K562 (cell line): ENCODE data around the gene ZXDB.
"Not testable (repeated sequence)": the region's sequence is repeated elsewhere in the genome, so short reads cannot be mapped to it uniquely, and the experiment has no call there.

Source experiments
- EP300 ChIP-seq: IDR thresholded peaks from 2 replicates; pipeline ENCODE4 v1.6.1; 2012; ENCODE audit warnings: low read length, improper control_type of control experiment
- IRF2 ChIP-seq: sonication (generic); formaldehyde crosslinking; IDR thresholded peaks from 2 replicates; pipeline ENCODE4 v1.8.1; 2022; ENCODE audit warnings: mild to moderate bottlenecking, missing genetic modification reagents
- POLR2AphosphoS5 ChIP-seq: IDR thresholded peaks from 2 replicates; pipeline ENCODE4 v1.6.1; 2011; ENCODE audit warnings: mild to moderate bottlenecking, low read depth, low read length, moderate library complexity; ENCODE audit not compliant: control insufficient read depth, insufficient read depth
- SMARCC2 ChIP-seq: fragments of 450-650 bp; IDR thresholded peaks from 2 replicates; pipeline ENCODE4 v1.6.1; 2017; ENCODE audit warnings: antibody characterized with exemption, moderate library complexity, mild to moderate bottlenecking, low read depth
- TAF1 ChIP-seq: IDR thresholded peaks from 2 replicates; pipeline ENCODE4 v1.6.1; 2011; ENCODE audit warnings: mild to moderate bottlenecking, low read length, moderate library complexity; ENCODE audit not compliant: insufficient read depth, control insufficient read depth, severe bottlenecking; ENCODE audit errors: extremely low read depth
- ZBTB49 ChIP-seq: sonication (generic); formaldehyde crosslinking; IDR thresholded peaks from 2 replicates; pipeline ENCODE4 v1.8.0; 2022; ENCODE audit warnings: missing genetic modification reagents, mild to moderate bottlenecking, borderline replicate concordance
- ZNF232 ChIP-seq: sonication (generic); formaldehyde crosslinking; IDR thresholded peaks from 2 replicates; pipeline ENCODE4 v1.8.0; 2022; ENCODE audit warnings: mild to moderate bottlenecking, missing genetic modification reagents
- TF ChIP-seq, protein P1 (sequence below), 2 experiments: fragments of 450-650 bp in 1 of 2; sonication (generic) in 1 of 2; formaldehyde crosslinking in 1 of 2; IDR thresholded peaks in 1 of 2; conservative IDR thresholded peaks in 1 of 2; 2 replicates each; pipeline versions ENCODE4 v1.6.1 to v1.8.1; 2016 to 2023; ENCODE audit warnings: mild to moderate bottlenecking in 2 of 2, moderate library complexity in 2 of 2, inconsistent platforms in 1 of 2, missing genetic modification reagents in 1 of 2
- TF ChIP-seq, protein P2 (sequence below): fragments of 450-650 bp; formaldehyde crosslinking; IDR thresholded peaks from 2 replicates; pipeline ENCODE4 v1.4.0; 2020; ENCODE audit warnings: mild to moderate bottlenecking
- TF ChIP-seq, protein P3 (sequence below), 3 experiments: IDR thresholded peaks in 2 of 3; conservative IDR thresholded peaks in 1 of 3; 2 replicates each; pipeline ENCODE4 v1.5.1; 2011 to 2012; ENCODE audit warnings: low read length in 3 of 3, mild to moderate bottlenecking in 3 of 3, control low read depth in 2 of 3, improper control_type of control experiment in 1 of 3, inconsistent platforms in 1 of 3, low read depth in 1 of 3, mixed read lengths in 1 of 3, moderate library complexity in 1 of 3; ENCODE audit not compliant: insufficient read depth in 2 of 3
- TF ChIP-seq, protein P4 (sequence below), 2 experiments: fragments of 450-650 bp in 1 of 2; IDR thresholded peaks; 2 replicates each; pipeline ENCODE4 v1.6.1; 2011 to 2017; ENCODE audit warnings: low read depth in 2 of 2, antibody characterized with exemption in 1 of 2, borderline replicate concordance in 1 of 2, low read length in 1 of 2, mild to moderate bottlenecking in 1 of 2, mixed read lengths in 1 of 2; ENCODE audit not compliant: control insufficient read depth in 1 of 2

DNA sequence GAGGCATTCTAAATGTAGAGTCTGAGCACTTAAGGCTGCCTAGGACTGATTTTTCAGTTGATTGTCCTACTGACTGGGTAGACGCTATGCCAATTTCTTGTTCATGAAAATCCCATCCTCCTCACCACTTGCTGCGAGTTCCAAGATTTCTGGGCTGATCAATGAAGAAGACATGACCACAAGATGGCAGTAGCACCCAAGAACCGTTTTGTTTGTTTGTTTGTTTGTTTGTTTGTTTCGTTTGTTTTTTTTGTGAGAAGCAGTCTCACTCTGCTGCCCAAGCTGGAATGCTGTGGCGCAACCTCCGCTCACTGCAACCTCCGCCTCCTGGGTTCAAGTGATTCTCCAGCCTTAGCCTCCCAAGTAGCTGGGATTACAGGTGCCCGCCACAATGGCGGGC, 8.9 kb upstream of the ZXDB start:
- TF ChIP-seq, protein P1, sequence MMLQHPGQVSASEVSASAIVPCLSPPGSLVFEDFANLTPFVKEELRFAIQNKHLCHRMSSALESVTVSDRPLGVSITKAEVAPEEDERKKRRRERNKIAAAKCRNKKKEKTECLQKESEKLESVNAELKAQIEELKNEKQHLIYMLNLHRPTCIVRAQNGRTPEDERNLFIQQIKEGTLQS (IDR thresholded peaks at IDR 0.05): not testable (repeated sequence)
- TF ChIP-seq, protein P1 (CRISPR knock-in tag; conservative IDR thresholded peaks at IDR 0.05): not testable (repeated sequence)
- not testable (repeated sequence) for TF ChIP-seq ZNF232 (CRISPR knock-in tag); ZBTB49; IRF2 (CRISPR knock-in tag); POLR2AphosphoS5; SMARCC2; EP300; TAF1
- TF ChIP-seq, protein P2, sequence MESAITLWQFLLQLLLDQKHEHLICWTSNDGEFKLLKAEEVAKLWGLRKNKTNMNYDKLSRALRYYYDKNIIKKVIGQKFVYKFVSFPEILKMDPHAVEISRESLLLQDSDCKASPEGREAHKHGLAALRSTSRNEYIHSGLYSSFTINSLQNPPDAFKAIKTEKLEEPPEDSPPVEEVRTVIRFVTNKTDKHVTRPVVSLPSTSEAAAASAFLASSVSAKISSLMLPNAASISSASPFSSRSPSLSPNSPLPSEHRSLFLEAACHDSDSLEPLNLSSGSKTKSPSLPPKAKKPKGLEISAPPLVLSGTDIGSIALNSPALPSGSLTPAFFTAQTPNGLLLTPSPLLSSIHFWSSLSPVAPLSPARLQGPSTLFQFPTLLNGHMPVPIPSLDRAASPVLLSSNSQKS: not testable (repeated sequence)
- TF ChIP-seq, protein P3, sequence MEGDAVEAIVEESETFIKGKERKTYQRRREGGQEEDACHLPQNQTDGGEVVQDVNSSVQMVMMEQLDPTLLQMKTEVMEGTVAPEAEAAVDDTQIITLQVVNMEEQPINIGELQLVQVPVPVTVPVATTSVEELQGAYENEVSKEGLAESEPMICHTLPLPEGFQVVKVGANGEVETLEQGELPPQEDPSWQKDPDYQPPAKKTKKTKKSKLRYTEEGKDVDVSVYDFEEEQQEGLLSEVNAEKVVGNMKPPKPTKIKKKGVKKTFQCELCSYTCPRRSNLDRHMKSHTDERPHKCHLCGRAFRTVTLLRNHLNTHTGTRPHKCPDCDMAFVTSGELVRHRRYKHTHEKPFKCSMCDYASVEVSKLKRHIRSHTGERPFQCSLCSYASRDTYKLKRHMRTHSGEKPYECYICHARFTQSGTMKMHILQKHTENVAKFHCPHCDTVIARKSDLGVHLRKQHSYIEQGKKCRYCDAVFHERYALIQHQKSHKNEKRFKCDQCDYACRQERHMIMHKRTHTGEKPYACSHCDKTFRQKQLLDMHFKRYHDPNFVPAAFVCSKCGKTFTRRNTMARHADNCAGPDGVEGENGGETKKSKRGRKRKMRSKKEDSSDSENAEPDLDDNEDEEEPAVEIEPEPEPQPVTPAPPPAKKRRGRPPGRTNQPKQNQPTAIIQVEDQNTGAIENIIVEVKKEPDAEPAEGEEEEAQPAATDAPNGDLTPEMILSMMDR (IDR thresholded peaks at IDR 0.05 in 2 of 3, conservative IDR thresholded peaks at IDR 0.05 in 1 of 3; ENCODE audit: insufficient read depth in 2 of 3, low read depth in 1 of 3, low read length in 3 of 3): peak in 2 of 3 experiments; percentile 25 to 40; a peak in 4 of 6 replicates
- TF ChIP-seq, protein P4, sequence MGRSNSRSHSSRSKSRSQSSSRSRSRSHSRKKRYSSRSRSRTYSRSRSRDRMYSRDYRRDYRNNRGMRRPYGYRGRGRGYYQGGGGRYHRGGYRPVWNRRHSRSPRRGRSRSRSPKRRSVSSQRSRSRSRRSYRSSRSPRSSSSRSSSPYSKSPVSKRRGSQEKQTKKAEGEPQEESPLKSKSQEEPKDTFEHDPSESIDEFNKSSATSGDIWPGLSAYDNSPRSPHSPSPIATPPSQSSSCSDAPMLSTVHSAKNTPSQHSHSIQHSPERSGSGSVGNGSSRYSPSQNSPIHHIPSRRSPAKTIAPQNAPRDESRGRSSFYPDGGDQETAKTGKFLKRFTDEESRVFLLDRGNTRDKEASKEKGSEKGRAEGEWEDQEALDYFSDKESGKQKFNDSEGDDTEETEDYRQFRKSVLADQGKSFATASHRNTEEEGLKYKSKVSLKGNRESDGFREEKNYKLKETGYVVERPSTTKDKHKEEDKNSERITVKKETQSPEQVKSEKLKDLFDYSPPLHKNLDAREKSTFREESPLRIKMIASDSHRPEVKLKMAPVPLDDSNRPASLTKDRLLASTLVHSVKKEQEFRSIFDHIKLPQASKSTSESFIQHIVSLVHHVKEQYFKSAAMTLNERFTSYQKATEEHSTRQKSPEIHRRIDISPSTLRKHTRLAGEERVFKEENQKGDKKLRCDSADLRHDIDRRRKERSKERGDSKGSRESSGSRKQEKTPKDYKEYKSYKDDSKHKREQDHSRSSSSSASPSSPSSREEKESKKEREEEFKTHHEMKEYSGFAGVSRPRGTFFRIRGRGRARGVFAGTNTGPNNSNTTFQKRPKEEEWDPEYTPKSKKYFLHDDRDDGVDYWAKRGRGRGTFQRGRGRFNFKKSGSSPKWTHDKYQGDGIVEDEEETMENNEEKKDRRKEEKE (IDR thresholded peaks at IDR 0.05; ENCODE audit: borderline replicate concordance in 1 of 2, control insufficient read depth in 1 of 2, low read depth in 2 of 2, low read length in 1 of 2): not testable (repeated sequence)
